Activated T-helper 2 cell treated with anti-CD3 and anti-CD28 coated beads, Interferon-gamma antibody, Interleukin-2, Interleukin-4, amounts not matched to agents 10 μg/mL and 5 μg/mL and 100 μg/mL, durations not matched to agents 14 hours and 24 hours and 36 hours (primary cell): Measurements from ENCODE around the gene MKNK2. TPM values are rescaled to one million over a fixed set of nuclear protein-coding genes. Genes with fewer than 3 reads are reported as not detected.

Experiments used
- DNase-seq: peaks from one replicate; pipeline ENCODE4 v3.0.0; 2021; ENCODE audit warnings: low spot score
- H3K27ac Mint-ChIP-seq: one replicate; pipeline ENCODE4 v1.8.0; 2021; ENCODE audit warnings: mixed read lengths
- H3K27me3 Mint-ChIP-seq: one replicate; pipeline ENCODE4 v1.8.0; 2021; ENCODE audit warnings: low read depth, mixed read lengths
- H3K36me3 Mint-ChIP-seq: one replicate; pipeline ENCODE4 v1.8.0; 2021; ENCODE audit warnings: low read depth, mixed read lengths
- H3K4me1 Mint-ChIP-seq: one replicate; pipeline ENCODE4 v1.8.0; 2021; ENCODE audit warnings: low read depth, mixed read lengths
- H3K4me3 Mint-ChIP-seq: one replicate; pipeline ENCODE4 v1.8.0; 2021; ENCODE audit warnings: low read depth, mild to moderate bottlenecking, moderate library complexity, mixed read lengths
- H3K9me3 Mint-ChIP-seq: one replicate; pipeline ENCODE4 v1.8.0; 2021; ENCODE audit warnings: mixed read lengths
- intact Hi-C: fragments of 100-400 bp; cut with micrococcal nuclease; formaldehyde crosslinking; loops from one replicate; pipeline ENCODE4 v1.15.1; 2023
- total RNA-seq: library from RNA; stranded (reverse); gene quantifications from 2 replicates; pipeline ENCODE4 v1.2.3, GENCODE V29; 2022

MKNK2 gene
- total RNA-seq, 1 donor from 2014 or later: 176 TPM

DNA sequence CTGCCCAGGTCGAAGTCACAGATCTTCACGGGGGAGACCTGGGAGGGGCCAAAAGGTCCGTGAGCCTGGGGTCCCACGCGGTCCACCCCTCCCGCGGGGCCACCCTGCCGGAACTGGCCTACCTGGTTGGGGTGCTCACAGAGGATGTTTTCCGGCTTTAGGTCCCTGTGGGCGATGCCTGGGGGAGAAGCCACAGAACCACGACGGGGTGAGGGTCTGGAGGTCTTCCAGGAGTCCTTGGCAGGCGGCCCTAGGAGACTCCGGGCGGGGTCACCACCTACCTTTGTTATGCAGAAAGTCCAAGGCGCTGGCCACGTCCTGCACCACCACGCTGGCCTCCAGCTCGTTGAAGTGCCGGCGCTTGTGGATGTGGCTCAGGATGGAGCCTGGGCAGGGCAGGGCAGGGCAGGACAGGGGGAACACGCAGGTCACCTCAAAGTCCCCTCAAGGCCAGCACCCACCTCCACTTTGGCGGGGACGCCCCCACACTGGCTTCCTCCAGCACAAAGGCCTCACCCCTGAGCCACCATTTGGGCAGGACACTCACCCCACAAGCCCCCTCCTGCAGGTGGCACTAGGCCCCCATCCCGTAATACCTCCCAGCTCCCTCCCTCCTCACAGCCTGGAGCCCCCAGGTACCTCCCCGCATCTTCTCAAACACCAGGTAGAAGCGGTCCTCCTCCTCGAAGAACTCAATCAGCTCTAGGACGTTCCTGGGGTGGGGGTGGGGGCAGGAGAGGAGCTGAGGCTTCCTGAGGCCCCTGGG lies 8.4 kb downstream of the MKNK2 start:
- DNase-seq: no peak
- H3K36me3 Mint-ChIP-seq: peaks cover 37% of the 10 kb centered on the region
- peaks cover 2% of the 10 kb centered on the region for H3K4me1 Mint-ChIP-seq
- intact Hi-C loops: loop anchor here (1.0 kb wide), 1 partner anchor 8 kb away; no protein-coding TSS in a partner anchor
- H3K4me3 Mint-ChIP-seq: peak overlapping the region; percentile 73
- peak overlapping the region; percentile 82 for H3K27ac Mint-ChIP-seq
- H3K9me3 Mint-ChIP-seq: no peaks in the 10 kb centered on the region
- H3K27me3 Mint-ChIP-seq: no peaks in the 10 kb centered on the region

DNA sequence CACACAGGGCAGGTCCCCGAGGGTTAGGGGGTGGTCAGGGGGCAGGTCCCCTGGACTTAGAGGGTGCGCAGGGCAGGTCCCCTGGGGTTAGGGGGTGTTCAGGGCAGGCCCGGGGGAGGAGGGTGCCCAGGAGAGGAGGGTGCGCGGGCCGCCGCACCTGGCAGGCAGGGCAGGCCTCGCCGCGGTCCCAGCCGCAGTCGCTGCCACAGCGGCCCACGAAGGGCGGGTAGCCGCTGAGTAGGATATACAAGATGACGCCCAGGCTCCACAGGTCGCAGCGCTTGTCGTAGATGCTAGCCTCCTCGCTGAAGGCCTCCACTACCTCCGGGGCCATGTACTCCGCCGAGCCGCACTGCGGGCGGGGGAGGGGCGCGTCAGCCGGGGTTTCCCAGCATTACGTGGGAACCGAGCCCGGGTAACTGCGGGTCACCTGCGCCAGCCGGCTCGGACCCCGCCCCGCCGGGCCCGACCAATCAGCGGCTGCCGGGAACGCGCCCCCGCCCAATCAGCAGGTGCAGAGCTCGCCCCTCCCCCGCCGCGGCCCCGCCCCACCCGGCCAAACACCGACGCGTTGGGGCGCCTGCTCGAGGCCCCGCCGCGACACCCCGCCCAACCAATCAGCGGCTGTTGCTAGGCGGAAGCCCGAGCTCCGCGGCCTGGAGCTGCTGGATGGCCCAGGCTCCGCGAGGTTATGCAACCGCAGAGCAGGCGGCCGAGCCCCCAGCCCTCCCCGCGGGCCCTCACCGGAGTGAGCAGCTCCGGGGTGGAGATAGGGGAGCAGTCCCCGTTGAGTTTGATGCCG lies 9.2 kb downstream of the MKNK2 start:
- H3K36me3 Mint-ChIP-seq: peaks cover 36% of the 10 kb centered on the region

DNA sequence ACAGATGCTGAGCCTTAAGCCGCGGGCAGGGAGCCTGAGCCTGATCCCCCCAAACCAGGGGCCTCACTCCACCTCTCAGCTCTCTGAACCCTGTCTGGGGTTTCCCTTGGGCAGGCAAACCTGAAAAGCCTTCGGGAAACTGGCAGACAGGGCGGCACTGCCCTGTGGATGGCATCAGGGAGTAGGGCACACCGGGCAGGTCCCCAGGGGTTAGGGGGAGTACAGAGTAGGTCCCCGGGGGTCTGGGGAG lies 9.7 kb downstream of the MKNK2 start:
- DNase-seq: no peak
- intact Hi-C loops: no loop called here
- Mint-ChIP-seq H3K4me3 (peak overlapping the region; percentile 75), H3K4me1 (peaks cover 2% of the 10 kb centered on the region), H3K9me3 (no peaks in the 10 kb centered on the region), H3K36me3 (peaks cover 34% of the 10 kb centered on the region), H3K27ac (peak overlapping the region; percentile 90), H3K27me3 (no peaks in the 10 kb centered on the region)

More for the DNA sequence above, 9.2 kb downstream of the MKNK2 start:
- Mint-ChIP-seq H3K4me1 (peaks cover 2% of the 10 kb centered on the region), H3K9me3 (no peaks in the 10 kb centered on the region), H3K27ac (peak overlapping the region; percentile 90), H3K27me3 (no peaks in the 10 kb centered on the region), H3K4me3 (peak overlapping the region; percentile 75)
- intact Hi-C loops: loop anchor here (1.0 kb wide), 1 partner anchor 8 kb away; no protein-coding TSS in a partner anchor
- DNase-seq: peak; percentile 99

DNA sequence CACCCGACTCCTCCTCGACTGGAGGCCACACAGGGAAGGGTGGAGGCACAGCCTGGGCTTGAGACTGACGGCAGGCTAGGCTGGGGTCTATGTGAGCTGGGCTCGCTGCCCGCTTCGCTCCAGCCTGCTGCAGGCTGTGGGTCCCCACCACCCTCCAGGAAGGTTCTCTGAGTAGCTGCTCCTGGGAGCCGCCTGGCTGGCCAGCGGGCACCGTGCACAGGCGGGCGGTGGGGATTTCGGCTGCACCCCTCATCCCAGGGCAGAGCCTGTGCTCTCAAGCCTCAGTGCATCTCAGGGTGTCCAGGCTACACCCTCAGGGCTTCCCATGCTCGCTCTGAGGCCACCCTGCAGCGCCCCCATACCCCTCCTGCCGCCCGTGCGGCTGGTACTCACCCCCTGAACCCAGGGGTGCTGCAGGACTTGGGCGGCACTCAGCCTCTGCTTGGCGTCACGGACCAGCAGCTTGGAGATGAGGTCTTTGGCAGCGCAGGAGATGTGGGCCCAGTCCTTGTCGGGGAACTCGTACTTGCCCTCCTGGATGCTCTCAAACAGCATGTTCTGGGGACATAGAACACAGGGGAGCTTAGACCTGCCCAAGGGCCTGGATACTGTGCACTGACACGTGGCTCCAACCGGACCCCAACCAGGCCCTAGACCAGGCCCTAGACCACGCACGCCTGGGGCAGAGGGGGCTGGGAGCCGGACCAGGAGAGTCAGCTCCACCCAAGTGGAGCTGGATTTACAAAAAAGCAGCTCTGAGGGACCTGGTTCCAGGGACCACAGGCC lies 10.2 kb downstream of the MKNK2 start:
- Mint-ChIP-seq H3K36me3 (peaks cover 34% of the 10 kb centered on the region), H3K27me3 (no peaks in the 10 kb centered on the region)

DNA sequence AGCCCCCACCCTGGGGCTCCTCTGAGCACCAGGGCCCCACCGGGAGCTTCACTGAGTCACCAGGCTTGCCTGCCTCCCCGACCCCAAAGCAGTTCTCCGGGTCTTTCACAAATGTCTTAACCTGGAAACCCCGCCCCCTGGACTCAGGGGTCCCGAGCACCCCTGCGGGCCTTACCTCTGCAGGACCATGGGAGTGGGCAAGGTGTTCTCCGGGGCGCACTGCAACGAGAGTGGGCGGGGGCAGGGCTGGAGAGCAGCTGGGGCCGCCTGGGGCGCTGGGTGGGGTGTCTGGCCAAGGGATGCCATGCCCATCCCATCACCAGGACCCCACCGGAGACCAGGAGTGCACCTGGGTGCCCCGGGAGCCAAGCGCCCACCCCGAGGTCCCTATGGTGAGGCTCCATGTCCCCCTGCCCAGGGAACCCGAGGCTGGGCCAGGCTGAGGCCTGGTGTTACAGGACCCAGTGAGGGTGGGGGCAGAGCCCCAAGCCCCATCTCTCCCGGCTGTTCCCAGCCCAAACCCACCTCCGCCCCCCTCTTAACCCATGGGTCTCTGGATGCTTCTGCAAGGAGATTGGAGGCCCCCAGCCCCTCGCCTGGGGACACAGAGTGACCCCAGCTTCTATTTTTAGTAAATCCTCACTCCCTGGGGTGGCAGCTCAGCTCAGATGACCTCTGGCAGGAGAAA lies 10.9 kb downstream of the MKNK2 start:
- H3K27me3 Mint-ChIP-seq: no peaks in the 10 kb centered on the region
- H3K9me3 Mint-ChIP-seq: no peaks in the 10 kb centered on the region
- intact Hi-C loops: no loop called here
- peaks cover 34% of the 10 kb centered on the region for H3K36me3 Mint-ChIP-seq
- H3K27ac Mint-ChIP-seq: no peak overlapping the region
- H3K4me3 Mint-ChIP-seq: no peak overlapping the region
- no peak for DNase-seq
- peaks cover 2% of the 10 kb centered on the region for H3K4me1 Mint-ChIP-seq

More for the DNA sequence above, 10.2 kb downstream of the MKNK2 start:
- intact Hi-C loops: no loop called here
- DNase-seq: no peak
- H3K9me3 Mint-ChIP-seq: no peaks in the 10 kb centered on the region
- H3K4me3 Mint-ChIP-seq: peak overlapping the region; percentile 75
- H3K27ac Mint-ChIP-seq: peak overlapping the region; percentile 90
- peaks cover 2% of the 10 kb centered on the region for H3K4me1 Mint-ChIP-seq

DNA sequence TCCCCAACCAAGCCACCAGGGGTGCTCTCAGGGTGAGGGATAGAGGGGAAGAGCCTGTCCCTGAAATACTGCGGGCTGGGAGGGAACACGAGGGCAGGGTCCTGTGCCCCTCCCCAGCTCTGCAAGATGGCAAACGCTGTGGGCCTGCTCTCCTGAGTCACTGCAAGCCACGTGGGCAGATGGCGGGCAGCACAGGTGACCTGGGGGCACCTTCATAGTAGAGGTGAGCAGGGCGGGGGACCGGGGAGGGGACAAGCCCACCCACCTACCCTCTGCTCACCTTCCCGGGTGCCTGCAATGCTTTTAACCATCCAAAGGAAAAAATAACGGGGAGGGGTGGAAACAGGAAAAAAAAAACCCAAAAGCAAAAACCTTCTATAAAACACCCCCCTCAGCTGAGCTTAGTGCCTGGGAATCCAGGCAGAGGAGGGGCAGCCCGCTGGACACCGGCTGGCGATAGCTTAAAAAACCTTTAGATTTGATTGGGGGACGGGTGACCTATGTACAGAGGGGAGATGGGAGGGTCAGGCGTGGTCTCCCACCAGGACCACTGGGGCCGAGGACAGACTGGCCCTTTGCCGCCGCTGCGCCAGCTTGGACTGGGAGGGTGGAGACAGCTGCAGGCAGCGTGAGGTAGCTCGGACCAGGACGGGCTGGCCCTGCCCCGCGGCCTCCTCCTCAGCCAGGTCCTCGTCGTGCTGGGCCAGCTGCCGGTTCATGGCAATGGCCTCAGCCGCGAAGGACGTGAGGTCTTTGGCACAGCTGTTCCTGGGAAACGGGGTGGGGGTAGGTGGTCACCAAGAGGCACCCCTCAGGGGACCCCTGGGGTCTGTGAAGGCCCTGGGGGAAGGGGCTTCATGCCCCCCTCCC lies 11.7 kb downstream of the MKNK2 start:
- intact Hi-C loops: no loop called here
- Mint-ChIP-seq H3K27ac (peak overlapping the region; percentile 55), H3K36me3 (peaks cover 29% of the 10 kb centered on the region), H3K4me1 (no peaks in the 10 kb centered on the region), H3K9me3 (no peaks in the 10 kb centered on the region), H3K27me3 (no peaks in the 10 kb centered on the region), H3K4me3 (no peak overlapping the region)
- no peak for DNase-seq

DNA sequence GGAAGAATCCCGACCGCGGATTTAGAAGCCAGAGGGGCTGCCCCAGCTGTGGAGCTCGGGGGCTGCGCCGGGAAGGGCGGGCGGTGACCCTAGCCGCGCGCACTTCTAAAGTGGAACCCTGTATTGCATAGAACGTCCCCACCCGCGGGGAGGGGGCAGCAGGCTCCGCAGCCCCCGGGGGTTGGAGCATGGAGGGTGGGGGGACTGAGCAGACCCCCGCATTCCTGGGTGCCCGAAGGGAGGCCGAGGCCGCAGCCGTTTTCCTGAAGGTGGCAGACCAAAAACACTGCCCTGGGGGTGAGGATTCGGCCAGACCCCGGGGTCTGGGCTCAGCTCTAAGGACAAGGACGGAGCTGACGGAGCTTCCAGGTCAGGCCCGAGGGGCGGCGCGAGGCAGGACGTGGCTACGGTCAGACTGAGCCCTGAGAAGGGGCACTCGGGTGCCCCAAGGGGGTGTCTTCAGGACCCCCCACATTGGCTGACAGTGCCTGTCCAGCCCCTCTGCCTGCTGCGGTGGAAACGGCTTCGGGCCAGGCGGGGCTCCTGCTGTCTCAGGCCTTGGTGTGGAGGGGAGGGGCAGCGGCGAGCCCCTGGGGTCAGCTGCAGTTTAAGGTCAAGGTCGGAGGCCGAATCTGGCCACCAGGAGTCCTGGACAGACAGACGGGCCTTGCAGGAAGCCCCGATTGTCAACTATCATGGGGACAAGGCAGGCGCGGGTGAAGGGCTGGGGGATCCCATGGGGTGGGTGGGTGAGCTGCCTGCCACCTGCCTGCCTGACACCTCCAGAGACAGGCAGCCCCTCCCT lies 12.6 kb downstream of the MKNK2 start:
- intact Hi-C loops: no loop called here
- no peaks in the 10 kb centered on the region for H3K27me3 Mint-ChIP-seq
- no peaks in the 10 kb centered on the region for H3K9me3 Mint-ChIP-seq
- no peak overlapping the region for H3K4me3 Mint-ChIP-seq
- peaks cover 27% of the 10 kb centered on the region for H3K36me3 Mint-ChIP-seq
- H3K27ac Mint-ChIP-seq: no peak overlapping the region
- H3K4me1 Mint-ChIP-seq: no peaks in the 10 kb centered on the region
- DNase-seq: no peak

DNA sequence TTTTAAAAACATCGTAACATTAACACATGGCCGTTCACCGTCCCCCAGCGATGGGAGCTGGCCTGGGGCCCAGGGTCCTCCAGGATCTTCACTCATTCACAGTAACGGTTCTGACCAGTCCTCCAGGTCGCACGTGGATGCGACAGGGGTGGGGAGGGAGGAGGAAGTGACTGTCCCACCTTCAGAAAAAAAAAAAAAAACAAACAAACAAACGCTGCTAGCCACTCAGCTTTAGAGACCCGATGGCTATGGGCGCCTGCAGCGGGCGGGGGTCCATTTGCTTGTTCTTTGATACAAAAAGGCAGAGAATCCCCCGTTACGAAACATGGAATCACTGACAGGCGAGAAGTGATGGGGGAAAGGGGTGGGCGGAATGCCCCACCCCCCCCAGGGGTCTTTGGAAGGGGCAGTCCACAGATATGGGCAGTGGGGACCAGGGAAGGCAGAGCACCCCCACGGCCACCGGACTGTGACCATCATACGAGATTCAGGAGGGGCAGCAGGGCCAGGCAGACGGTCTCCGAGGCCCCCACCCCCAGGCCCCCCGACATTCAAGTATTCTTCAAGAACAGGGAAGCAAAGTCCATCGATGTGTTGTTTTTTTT lies 13.3 kb downstream of the MKNK2 start:
- H3K27ac Mint-ChIP-seq: peak overlapping the region; percentile 7
- peaks cover 4% of the 10 kb centered on the region for H3K4me1 Mint-ChIP-seq
- no peaks in the 10 kb centered on the region for H3K9me3 Mint-ChIP-seq
- intact Hi-C loops: no loop called here
- H3K4me3 Mint-ChIP-seq: no peak overlapping the region
- peaks cover 24% of the 10 kb centered on the region for H3K36me3 Mint-ChIP-seq
- H3K27me3 Mint-ChIP-seq: no peaks in the 10 kb centered on the region
- DNase-seq: no peak

DNA sequence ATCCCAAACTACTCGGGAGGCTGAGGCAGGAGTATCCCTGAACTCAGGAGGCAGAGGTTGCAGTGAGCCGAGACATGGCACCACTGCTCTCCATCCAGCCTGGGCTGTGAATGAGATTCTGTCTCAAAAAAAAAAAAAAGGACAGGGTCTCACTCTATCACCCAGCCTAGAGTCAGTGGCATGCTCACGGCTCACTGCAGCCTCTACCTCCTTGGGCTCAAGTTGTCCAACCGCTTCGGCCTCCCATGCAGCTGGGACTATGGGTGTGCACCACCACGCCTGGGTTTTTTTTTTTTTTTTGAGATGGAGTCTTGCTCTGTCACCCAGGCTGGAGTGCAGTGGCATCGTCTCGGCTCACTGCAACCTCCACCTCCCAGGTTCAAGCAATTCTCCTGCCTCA lies 14.6 kb downstream of the MKNK2 start:
- H3K36me3 Mint-ChIP-seq: peaks cover 22% of the 10 kb centered on the region
- H3K27ac Mint-ChIP-seq: no peak overlapping the region
- no peaks in the 10 kb centered on the region for H3K27me3 Mint-ChIP-seq
- intact Hi-C loops: no loop called here
- no peaks in the 10 kb centered on the region for H3K9me3 Mint-ChIP-seq
- no peak for DNase-seq
- peaks cover 12% of the 10 kb centered on the region for H3K4me1 Mint-ChIP-seq
- no peak overlapping the region for H3K4me3 Mint-ChIP-seq

DNA sequence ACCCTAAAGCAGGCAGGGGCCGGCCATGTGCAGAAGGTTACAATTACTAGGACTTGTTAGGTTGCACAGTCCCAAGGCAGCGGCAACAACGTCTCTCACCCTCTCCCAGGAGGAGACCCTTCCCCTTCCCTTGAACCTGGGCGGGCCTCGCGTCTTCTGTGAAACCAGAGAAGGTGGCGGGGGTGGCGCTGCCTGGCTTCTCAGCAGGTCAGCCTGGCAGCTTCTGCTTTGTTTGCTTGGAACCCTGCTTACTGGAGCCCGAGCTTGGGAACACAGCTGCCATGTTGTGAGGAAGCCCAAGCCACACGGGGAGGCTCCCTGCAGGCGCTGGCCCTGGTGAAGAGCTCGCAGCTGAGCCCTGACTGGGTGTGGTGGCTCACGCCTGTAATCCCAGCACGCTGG lies 15.5 kb downstream of the MKNK2 start:
- no peaks in the 10 kb centered on the region for H3K27me3 Mint-ChIP-seq
- peaks cover 17% of the 10 kb centered on the region for H3K36me3 Mint-ChIP-seq
- H3K4me1 Mint-ChIP-seq: peaks cover 12% of the 10 kb centered on the region
- no peak for DNase-seq
- intact Hi-C loops: no loop called here
- no peaks in the 10 kb centered on the region for H3K9me3 Mint-ChIP-seq
- no peak overlapping the region for H3K4me3 Mint-ChIP-seq
- H3K27ac Mint-ChIP-seq: no peak overlapping the region
